IMR-90 (cell line): ENCODE results near the gene C1QL1. TPM values are rescaled to one million over a fixed set of nuclear protein-coding genes. Genes with fewer than 3 reads are reported as not detected.

ENCODE experiments used
- ATAC-seq: fragments of 200-7000 bp; cut with Tn5 transposase; 2 replicates; pipeline ENCODE4 v1.9.1; 2020; ENCODE audit warnings: low read depth, mild to moderate bottlenecking, moderate library complexity
- BruUV-seq: library from RNA; stranded (reverse); fragments of 400-500 nt; replicated peaks from 2 replicates; lab custom pipeline; 2021; lab: Mats Ljungman, UMichigan
- CTCF ChIA-PET: fragments of 300-600 bp; formaldehyde crosslinking; extraction: SDS; loops from one replicate; lab custom pipeline; 2021; ENCODE audit warnings: antibody characterized with exemption; lab: Yijun Ruan, JAX
- POLR2A ChIA-PET: fragments of 300-600 bp; sonication (Branson Sonifier 250); formaldehyde crosslinking; loops from one replicate; lab custom pipeline; 2022; ENCODE audit warnings: antibody characterized with exemption; ENCODE audit not compliant: unreplicated experiment; lab: Charles Lee
- DNase-seq: peaks from one replicate; pipeline ENCODE4 v3.0.0; 2013
- H2AFZ ChIP-seq: replicated peaks from 2 replicates; pipeline ENCODE3; 2013; ENCODE audit warnings: low read length, mild to moderate bottlenecking; ENCODE audit not compliant: poor library complexity
- H2AK5ac ChIP-seq: 2 replicates; pipeline ENCODE4 v1.6.1; 2013; ENCODE audit warnings: low read depth, low read length, inconsistent platforms
- H2AK9ac ChIP-seq: replicated peaks from 2 replicates; pipeline ENCODE3; 2013; ENCODE audit warnings: mild to moderate bottlenecking, low read depth, low read length, moderate library complexity; ENCODE audit not compliant: poor library complexity
- H2BK120ac ChIP-seq: 2 replicates; pipeline ENCODE4 v1.6.1; 2013; ENCODE audit warnings: low read depth, low read length, inconsistent platforms
- H2BK15ac ChIP-seq: 3 replicates; pipeline ENCODE4 v1.6.1; 2013; ENCODE audit warnings: low read depth, low read length, inconsistent platforms
- H2BK20ac ChIP-seq: 2 replicates; pipeline ENCODE4 v1.6.1; 2013; ENCODE audit warnings: low read depth, mild to moderate bottlenecking, inconsistent platforms, low read length, moderate library complexity
- H2BK5ac ChIP-seq: 2 replicates; pipeline ENCODE4 v1.6.1; 2013; ENCODE audit warnings: mild to moderate bottlenecking, low read depth, low read length, inconsistent platforms; ENCODE audit not compliant: poor library complexity, severe bottlenecking
- H3K14ac ChIP-seq: replicated peaks from 2 replicates; pipeline ENCODE4 v1.6.1; 2013; ENCODE audit warnings: low read depth, low read length, inconsistent platforms
- H3K18ac ChIP-seq: 2 replicates; pipeline ENCODE4 v1.6.1; 2013; ENCODE audit warnings: low read depth, low read length, control low read depth
- H3K23ac ChIP-seq: 2 replicates; pipeline ENCODE4 v1.6.1; 2013; ENCODE audit warnings: low read depth, low read length, inconsistent platforms
- H3K27ac ChIP-seq: 2 replicates; pipeline ENCODE4 v1.5.1; 2013; ENCODE audit warnings: mild to moderate bottlenecking, control low read depth, low read length; ENCODE audit not compliant: insufficient read depth
- H3K27me3 ChIP-seq: 2 replicates; pipeline ENCODE4 v1.6.1; 2013; ENCODE audit warnings: low read length; ENCODE audit not compliant: control insufficient read depth, insufficient read depth
- H3K36me3 ChIP-seq: 2 replicates; pipeline ENCODE4 v1.6.1; 2013; ENCODE audit warnings: low read length, mixed read lengths; ENCODE audit not compliant: control insufficient read depth, insufficient read depth
- H3K4ac ChIP-seq: 2 replicates; pipeline ENCODE4 v1.6.1; 2013; ENCODE audit warnings: low read depth, low read length, inconsistent platforms
- H3K4me1 ChIP-seq: 2 replicates; pipeline ENCODE4 v1.6.1; 2013; ENCODE audit warnings: low read length, mixed read lengths; ENCODE audit not compliant: control insufficient read depth, insufficient read depth
- H3K4me2 ChIP-seq: 2 replicates; pipeline ENCODE4 v1.6.1; 2013; ENCODE audit warnings: low read depth, mild to moderate bottlenecking, control low read depth, low read length, moderate library complexity
- H3K4me3 ChIP-seq: 2 replicates; pipeline ENCODE4 v1.5.1; 2013; ENCODE audit warnings: low read depth, mild to moderate bottlenecking, control low read depth, low read length, moderate library complexity; ENCODE audit not compliant: insufficient read depth
- H3K56ac ChIP-seq: 2 replicates; pipeline ENCODE4 v1.6.1; 2013; ENCODE audit warnings: low read length, inconsistent platforms; ENCODE audit not compliant: insufficient read depth; ENCODE audit errors: extremely low read depth
- H3K79me1 ChIP-seq, 2 experiments: 2 replicates each; pipeline ENCODE4 v1.6.1; 2013; ENCODE audit warnings: low read length in 2 of 2, inconsistent platforms in 1 of 2, low read depth in 1 of 2
- H3K9ac ChIP-seq: 2 replicates; pipeline ENCODE4 v1.6.1; 2013; ENCODE audit warnings: low read depth, low read length, control low read depth
- H3K9me1 ChIP-seq: 2 replicates; pipeline ENCODE4 v1.6.1; 2013; ENCODE audit warnings: low read length, inconsistent platforms; ENCODE audit not compliant: insufficient read depth
- H3K9me3 ChIP-seq: 2 replicates; pipeline ENCODE4 v1.6.1; 2013; ENCODE audit warnings: low read length; ENCODE audit not compliant: control insufficient read depth, insufficient read depth
- H4K20me1 ChIP-seq: 2 replicates; pipeline ENCODE4 v1.6.1; 2013; ENCODE audit warnings: low read length, inconsistent platforms; ENCODE audit not compliant: insufficient read depth
- H4K5ac ChIP-seq: 2 replicates; pipeline ENCODE4 v1.6.1; 2013; ENCODE audit warnings: mild to moderate bottlenecking, low read depth, low read length, control low read depth
- H4K8ac ChIP-seq, 2 experiments: 2 replicates each; pipeline ENCODE4 v1.6.1; 2013; ENCODE audit warnings: low read depth in 2 of 2, low read length in 2 of 2, control low read depth in 1 of 2, inconsistent platforms in 1 of 2
- H4K91ac ChIP-seq: 2 replicates; pipeline ENCODE4 v1.6.1; 2013; ENCODE audit warnings: low read depth, low read length, inconsistent platforms; ENCODE audit not compliant: insufficient read depth
- BHLHE40 ChIP-seq: fragments of 150-350 bp; IDR thresholded peaks from 2 replicates; pipeline ENCODE4 v1.6.1; 2016; ENCODE audit warnings: mild to moderate bottlenecking, low read depth, low read length
- CEBPB ChIP-seq: IDR thresholded peaks from 2 replicates; pipeline ENCODE4 v1.6.1; 2012; ENCODE audit warnings: low read depth, low read length, improper control_type of control experiment
- CHD1 ChIP-seq: IDR thresholded peaks from 2 replicates; pipeline ENCODE4 v1.6.1; 2012; ENCODE audit warnings: low read depth, low read length, improper control_type of control experiment
- CTCF ChIP-seq: conservative IDR thresholded peaks from 2 replicates; pipeline ENCODE4 v1.5.1; 2012; ENCODE audit warnings: mild to moderate bottlenecking, low read depth, low read length, improper control_type of control experiment
- MAFK ChIP-seq: IDR thresholded peaks from 2 replicates; pipeline ENCODE4 v1.6.1; 2012; ENCODE audit warnings: low read depth, low read length, improper control_type of control experiment
- MXI1 ChIP-seq: IDR thresholded peaks from 2 replicates; pipeline ENCODE4 v1.6.1; 2012; ENCODE audit warnings: low read depth, mild to moderate bottlenecking, low read length, moderate library complexity, borderline replicate concordance
- NFE2L2 ChIP-seq: fragments of 150-350 bp; IDR thresholded peaks from 2 replicates; pipeline ENCODE4 v1.6.1; 2016; ENCODE audit warnings: low read depth, mild to moderate bottlenecking, low read length
- POLR2A ChIP-seq: IDR thresholded peaks from 2 replicates; pipeline ENCODE4 v1.6.1; 2012; ENCODE audit warnings: mild to moderate bottlenecking, low read depth, low read length
- RAD21 ChIP-seq: IDR thresholded peaks from 2 replicates; pipeline ENCODE4 v1.6.1; 2012; ENCODE audit warnings: low read length, improper control_type of control experiment
- RFX5 ChIP-seq: IDR thresholded peaks from 2 replicates; pipeline ENCODE4 v1.8.0; 2012; ENCODE audit warnings: low read depth, mild to moderate bottlenecking, low read length, moderate library complexity
- WGBS, 2 experiments: methylation state at CpG; one replicate each; pipeline versions ENCODE4 v1.1.5 to v1.1.7; 2013; ENCODE audit warnings: missing lambda C conversion rate in 2 of 2; ENCODE audit not compliant: insufficient read length in 1 of 2; ENCODE audit errors: extremely low coverage in 2 of 2; 5-methylcytosine and 5-hydroxymethylcytosine counted together
- dilution Hi-C: fragments of 300-500 bp; cut with HindIII; formaldehyde crosslinking; loops from one replicate; pipeline ENCODE4 v1.14.3; 2018; ENCODE audit warnings: low sequenced_read_pairs; ENCODE audit not compliant: unreplicated experiment
- in situ Hi-C: fragments of 300-500 bp; cut with MboI; formaldehyde crosslinking; loops from 3 replicates; pipeline ENCODE4 v1.14.3; 2019; ENCODE audit warnings: low sequenced_read_pairs, inconsistent platforms, mixed read lengths
- intact Hi-C: fragments of 100-400 bp; cut with micrococcal nuclease; formaldehyde crosslinking; loops from 2 replicates; pipeline ENCODE4 v1.10.0; 2022
- polyA plus RNA-seq, 3 experiments: library from polyadenylated mRNA; depleted of rRNA; stranded (reverse); fragments of >200 nt; gene quantifications; 2 replicates each; pipeline ENCODE4 v1.2.3, GENCODE V29; 2012; ENCODE audit warnings: low replicate concordance in 1 of 3
- total RNA-seq: library from RNA; depleted of rRNA; stranded (reverse); fragments of >200 nt; gene quantifications from 2 replicates; pipeline ENCODE4 v1.2.3, GENCODE V29; 2012
- TF ChIP-seq, protein P1 (sequence below): fragments of 150-350 bp; IDR thresholded peaks from 2 replicates; pipeline ENCODE4 v1.6.1; 2016; ENCODE audit warnings: low read depth, mild to moderate bottlenecking, low read length, moderate library complexity, borderline replicate concordance
- TF ChIP-seq, protein P2 (sequence below): fragments of 150-350 bp; IDR thresholded peaks from 2 replicates; pipeline ENCODE4 v1.6.1; 2017; ENCODE audit warnings: mild to moderate bottlenecking, antibody characterized with exemption, low read length, low read depth

Gene C1QL1
- total and polyA plus RNA-seq, 2 of the 4 experiments (the other 2 are of a cell fraction) = 0.18 to 0.84 TPM

- TF ChIP-seq, protein P1, sequence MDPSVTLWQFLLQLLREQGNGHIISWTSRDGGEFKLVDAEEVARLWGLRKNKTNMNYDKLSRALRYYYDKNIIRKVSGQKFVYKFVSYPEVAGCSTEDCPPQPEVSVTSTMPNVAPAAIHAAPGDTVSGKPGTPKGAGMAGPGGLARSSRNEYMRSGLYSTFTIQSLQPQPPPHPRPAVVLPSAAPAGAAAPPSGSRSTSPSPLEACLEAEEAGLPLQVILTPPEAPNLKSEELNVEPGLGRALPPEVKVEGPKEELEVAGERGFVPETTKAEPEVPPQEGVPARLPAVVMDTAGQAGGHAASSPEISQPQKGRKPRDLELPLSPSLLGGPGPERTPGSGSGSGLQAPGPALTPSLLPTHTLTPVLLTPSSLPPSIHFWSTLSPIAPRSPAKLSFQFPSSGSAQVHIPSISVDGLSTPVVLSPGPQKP = no peak
- TF ChIP-seq NFE2L2 = no peak
These were observed 28.2 kb upstream of the C1QL1 start (continued) for GRCh38 chr17:44996304-44996703.

- Histone ChIP-seq H3K9me3 (peaks cover 4% of the 10 kb centered on the region; the same call in 1 of the 2 replicates), H3K79me1 (no peaks in the 10 kb centered on the region), H3K9me1 (no peaks in the 10 kb centered on the region), H2BK20ac (no peak overlapping the region), H2AK9ac (peak overlapping the region; percentile 74), H4K91ac (no peak overlapping the region), H3K27ac (no peak overlapping the region), H3K23ac (no peak overlapping the region), H4K8ac (no peak overlapping the region), H2BK120ac (no peak overlapping the region), H4K20me1 (no peaks in the 10 kb centered on the region), H2AK5ac (no peak overlapping the region), H2BK5ac (no peak overlapping the region), H3K56ac (no peak overlapping the region), H3K18ac (no peak overlapping the region), H4K5ac (no peak overlapping the region), H2BK15ac (no peak overlapping the region), H3K4me3 (no peak overlapping the region), H2AFZ (no peak overlapping the region), H3K14ac (no peak overlapping the region), H3K9ac (no peak overlapping the region), H3K27me3 (peaks cover 28% of the 10 kb centered on the region), H3K4me2 (no peak overlapping the region), H3K4ac (no peak overlapping the region), H3K36me3 (no peaks in the 10 kb centered on the region), H3K4me1 (no peaks in the 10 kb centered on the region; the same call in 1 of the 2 replicates)
- POLR2A ChIA-PET = no interaction called here
- intact Hi-C loops (no loop called here), dilution Hi-C loops (no loop called here), in situ Hi-C loops (no loop called here)
- DNase-seq (no peak), ATAC-seq (peak; percentile 40)
- WGBS, 2 experiments = 30% methylated on average over 3 of the region's 11 CpGs; no CpG with 5 or more reads in 1 of the 2 experiments
- no TSS peak for BruUV-seq
- CTCF ChIA-PET = no interaction called here
- TF ChIP-seq RFX5 (no peak), BHLHE40 (no peak), CHD1 (no peak), NFE2L2 (no peak), POLR2A (no peak), MXI1 (no peak), CTCF (no peak), MAFK (no peak), RAD21 (no peak), CEBPB (no peak)
- TF ChIP-seq, protein P2, sequence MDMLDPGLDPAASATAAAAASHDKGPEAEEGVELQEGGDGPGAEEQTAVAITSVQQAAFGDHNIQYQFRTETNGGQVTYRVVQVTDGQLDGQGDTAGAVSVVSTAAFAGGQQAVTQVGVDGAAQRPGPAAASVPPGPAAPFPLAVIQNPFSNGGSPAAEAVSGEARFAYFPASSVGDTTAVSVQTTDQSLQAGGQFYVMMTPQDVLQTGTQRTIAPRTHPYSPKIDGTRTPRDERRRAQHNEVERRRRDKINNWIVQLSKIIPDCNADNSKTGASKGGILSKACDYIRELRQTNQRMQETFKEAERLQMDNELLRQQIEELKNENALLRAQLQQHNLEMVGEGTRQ = no peak
- TF ChIP-seq, protein P1 = no peak
These were observed 27.4 kb upstream of the C1QL1 start for GRCh38 chr17:44995436-44996001.
